Endothelial cell of umbilical vein (primary cell): ENCODE measurements around the gene KANSL1. TPM values are rescaled to one million over a fixed set of nuclear protein-coding genes. Genes with fewer than 3 reads are reported as not detected.

ENCODE experiments used
- BruUV-seq: library from RNA; stranded (reverse); fragments of 400-500 nt; replicated peaks from 2 replicates; lab custom pipeline; 2021; lab: Mats Ljungman, UMichigan
- CTCF ChIA-PET: fragments of 300-600, 350-600 bp; sonication (Branson Sonifier 250); formaldehyde crosslinking; loops from one replicate; lab custom pipeline; 2021; ENCODE audit warnings: antibody characterized with exemption, inconsistent platforms; lab: Charles Lee
- POLR2A ChIA-PET: fragments of 300-600, 350-600 bp; sonication (Branson Sonifier 250); formaldehyde crosslinking; loops from one replicate; lab custom pipeline; 2021; ENCODE audit warnings: antibody characterized with exemption, inconsistent platforms; lab: Charles Lee
- DNase-seq: peaks from one replicate; pipeline ENCODE4 v3.0.0-alpha.2; 2011; ENCODE audit warnings: low read depth, low spot score
- FAIRE-seq: peaks from 2 replicates; lab custom pipeline; 2011; peaks lifted over from hg19 to GRCh38; lab: Jason Lieb, UNC
- H2AFZ ChIP-seq: 2 replicates; pipeline ENCODE4 v1.6.0; 2012; ENCODE audit warnings: low read depth, low read length, control low read depth, inconsistent platforms
- H3K27ac ChIP-seq: 2 replicates; pipeline ENCODE4 v1.5.1; 2011; ENCODE audit warnings: low read depth, mild to moderate bottlenecking, control low read depth, low read length, moderate library complexity; ENCODE audit not compliant: insufficient read depth
- H3K27me3 ChIP-seq, 2 experiments: 2 replicates each; pipeline versions ENCODE4 v1.6.0 to v1.6.1; 2011; ENCODE audit warnings: low read length in 2 of 2, mixed read lengths in 1 of 2; ENCODE audit not compliant: control insufficient read depth in 2 of 2, insufficient read depth in 2 of 2
- H3K36me3 ChIP-seq, 2 experiments: 2 replicates in 1 of 2; 3 replicates in 1 of 2; pipeline ENCODE4 v1.5.1; 2011; ENCODE audit warnings: low read length in 2 of 2, mild to moderate bottlenecking in 1 of 2, moderate library complexity in 1 of 2; ENCODE audit not compliant: control insufficient read depth in 2 of 2, insufficient read depth in 2 of 2; ENCODE audit errors: extremely low read depth in 1 of 2
- H3K4me1 ChIP-seq: 3 replicates; pipeline ENCODE4 v1.5.1; 2011; ENCODE audit warnings: mild to moderate bottlenecking, low read length; ENCODE audit not compliant: control insufficient read depth, insufficient read depth; ENCODE audit errors: extremely low read depth
- H3K4me2 ChIP-seq: 2 replicates; pipeline ENCODE4 v1.6.1; 2011; ENCODE audit warnings: low read length, control low read depth, mixed read lengths; ENCODE audit not compliant: insufficient read depth
- H3K4me3 ChIP-seq, 3 experiments: fragments of 200-600 bp in 1 of 3; sonication (generic), shearing (Covaris generic) in 1 of 3; replicated peaks in 1 of 3; 2 replicates each; pipeline ENCODE4 v1.5.1; 2011 to 2016; ENCODE audit warnings: control low read depth in 3 of 3, low read length in 3 of 3, mild to moderate bottlenecking in 2 of 3, inconsistent platforms in 1 of 3, low read depth in 1 of 3, moderate library complexity in 1 of 3; ENCODE audit not compliant: insufficient read depth in 1 of 3
- H3K79me2 ChIP-seq: 2 replicates; pipeline ENCODE4 v1.6.0; 2012; ENCODE audit warnings: low read length, inconsistent platforms; ENCODE audit not compliant: control insufficient read depth, insufficient read depth
- H3K9ac ChIP-seq: replicated peaks from 2 replicates; pipeline ENCODE3; 2011; ENCODE audit warnings: low read length, control low read depth; ENCODE audit not compliant: insufficient read depth; ENCODE audit errors: extremely low read depth
- H3K9me1 ChIP-seq: replicated peaks from 3 replicates; pipeline ENCODE4 v1.6.0; 2011; ENCODE audit warnings: mild to moderate bottlenecking, low read length; ENCODE audit not compliant: control insufficient read depth, insufficient read depth; ENCODE audit errors: extremely low read depth
- H3K9me3 ChIP-seq: replicated peaks from 2 replicates; pipeline ENCODE4 v1.5.1; 2012; ENCODE audit warnings: low read length, inconsistent platforms; ENCODE audit not compliant: control insufficient read depth, insufficient read depth
- H4K20me1 ChIP-seq: replicated peaks from 2 replicates; pipeline ENCODE3; 2011; ENCODE audit warnings: mild to moderate bottlenecking, low read length; ENCODE audit not compliant: control insufficient read depth, insufficient read depth; ENCODE audit errors: extremely low read depth
- CTCF ChIP-seq, 2 donors: IDR thresholded peaks; 1 replicate in 1 of 2; 2 replicates in 1 of 2; pipeline ENCODE4 v1.5.1; 2011; ENCODE audit warnings: low read length in 2 of 2, mild to moderate bottlenecking in 2 of 2, moderate library complexity in 2 of 2, control low read depth in 1 of 2, inconsistent platforms in 1 of 2, low read depth in 1 of 2; ENCODE audit not compliant: insufficient read depth in 1 of 2; ENCODE audit errors: extremely low read depth in 1 of 2
- EZH2 ChIP-seq: IDR thresholded peaks from 2 replicates; pipeline ENCODE4 v1.6.1; 2012; ENCODE audit warnings: borderline replicate concordance, low read depth, mild to moderate bottlenecking, moderate library complexity, low read length, inconsistent platforms; ENCODE audit not compliant: severe bottlenecking
- FOS ChIP-seq: IDR thresholded peaks from 2 replicates; pipeline ENCODE4 v1.6.1; 2011; ENCODE audit warnings: mild to moderate bottlenecking, low read length, moderate library complexity, borderline replicate concordance; ENCODE audit not compliant: insufficient read depth
- GATA2 ChIP-seq: IDR thresholded peaks from 2 replicates; pipeline ENCODE4 v1.7.0; 2011; ENCODE audit warnings: low read depth, mild to moderate bottlenecking, moderate library complexity, mixed read lengths, low read length; ENCODE audit not compliant: insufficient read length, insufficient read depth
- JUN ChIP-seq: IDR thresholded peaks from 2 replicates; pipeline ENCODE4 v1.6.1; 2011; ENCODE audit warnings: borderline replicate concordance, low read depth; ENCODE audit not compliant: insufficient read length, insufficient read depth
- MAX ChIP-seq: IDR thresholded peaks from 2 replicates; pipeline ENCODE4 v1.6.1; 2011; ENCODE audit not compliant: insufficient read depth, insufficient read length
- MYC ChIP-seq: IDR thresholded peaks from one replicate; pipeline ENCODE4 v1.6.1; 2011; ENCODE audit warnings: mild to moderate bottlenecking, low read depth, low read length
- POLR2A ChIP-seq: IDR thresholded peaks from 2 replicates; pipeline ENCODE4 v1.6.1; 2012; ENCODE audit warnings: low read depth, mild to moderate bottlenecking, control low read depth, low read length
- POLR2AphosphoS5 ChIP-seq: IDR thresholded peaks from 2 replicates; pipeline ENCODE4 v1.6.1; 2012; ENCODE audit warnings: low read depth, mild to moderate bottlenecking, control low read depth, low read length, moderate library complexity; ENCODE audit not compliant: insufficient read depth
- dilution Hi-C: fragments of 300-500 bp; cut with MboI; formaldehyde crosslinking; loops from one replicate; pipeline ENCODE4 v1.15.0; 2019; ENCODE audit warnings: low sequenced_read_pairs; ENCODE audit not compliant: extremely low pct_ligation_motif_present
- intact Hi-C: fragments of 100-400 bp; cut with micrococcal nuclease; formaldehyde crosslinking; loops from one replicate; pipeline ENCODE4 v1.10.0; 2022
- polyA plus RNA-seq, 4 experiments: library from polyadenylated mRNA; depleted of rRNA in 3 of 4; stranded (reverse) in 3 of 4; unstranded in 1 of 4; fragments of >200 nt; gene quantifications; 2 replicates each; pipeline versions ENCODE4 v1.2.1 to v1.2.3, GENCODE V29; 2011 to 2012; ENCODE audit warnings: missing spikeins in 1 of 4
- total RNA-seq: library from RNA; stranded (reverse); gene quantifications from 2 replicates; pipeline ENCODE4 v1.2.3, GENCODE V29; 2021

Gene KANSL1
- total and polyA plus RNA-seq, 2 donors (not counting 3 experiments of a cell fraction or from before 2014, with no cell fraction given), result 29.1 to 74.0 TPM

GRCh38 chr17:46045639-46046038 lies 147.6 kb downstream of the KANSL1 start:
- TF ChIP-seq EZH2, result no peak
- TF ChIP-seq GATA2, result no peak
- no peak for TF ChIP-seq CTCF (IDR thresholded peaks at IDR 0.05; ENCODE audit: extremely low read depth in 1 of 2, insufficient read depth in 1 of 2, low read depth in 1 of 2, low read length in 2 of 2)
- TF ChIP-seq POLR2A, result no peak
- Histone ChIP-seq H3K4me3 (no peak overlapping the region), H4K20me1 (no peaks in the 10 kb centered on the region), H3K4me1 (peaks cover 9% of the 10 kb centered on the region), H3K79me2 (peaks cover 2% of the 10 kb centered on the region), H3K27ac (no peak overlapping the region), H2AFZ (no peak overlapping the region), H3K36me3 (peaks cover 10 to 15% of the 10 kb centered on the region in 2 experiments), H3K9me1 (no peaks in the 10 kb centered on the region), H3K4me2 (no peak overlapping the region), H3K9me3 (no peaks in the 10 kb centered on the region), H3K27me3 (no peaks in the 10 kb centered on the region), H3K9ac (no peak overlapping the region)
- BruUV-seq, result TSS peak; percentile 2
- intact Hi-C loops, result loop anchor here (2.0 kb wide), 1 partner anchor 15 kb away; no protein-coding TSS in a partner anchor
- DNase-seq, result no peak
- ChIA-PET CTCF (interaction anchor here (1.7 to 3.7 kb wide), 6 partner anchors 13 to 167 kb away, joined by 7 to 131 read pairs (median 62); partner anchors contain the start of gene KANSL1), POLR2A (interaction anchor here (0.5 kb wide), 1 partner anchor 166 kb away, joined by 3 read pairs; no protein-coding TSS in a partner anchor)
- no peak for FAIRE-seq
- dilution Hi-C loops, result no loop called here

GRCh38 chr17:46044989-46045388 lies 148.2 kb downstream of the KANSL1 start:
- dilution Hi-C loops, result no loop called here
- peaks cover 2% of the 10 kb centered on the region for H3K79me2 ChIP-seq
- no peaks in the 10 kb centered on the region for H3K27me3 ChIP-seq
- no peaks in the 10 kb centered on the region for H3K9me3 ChIP-seq
- H3K9me1 ChIP-seq, result no peaks in the 10 kb centered on the region
- no peak for FAIRE-seq
- no peak for DNase-seq
- CTCF ChIA-PET, result interaction anchor here (0.7 to 3.7 kb wide), 46 partner anchors 9 to 405 kb away, joined by 3 to 131 read pairs (median 5); partner anchors contain the start of gene KANSL1
- H3K4me3 ChIP-seq, result no peak overlapping the region
- POLR2A ChIA-PET, result interaction anchor here (0.7 to 1.1 kb wide), 2 partner anchors 142 to 168 kb away, joined by 3 read pairs; no protein-coding TSS in a partner anchor
- H3K27ac ChIP-seq, result no peak overlapping the region
- H3K4me1 ChIP-seq, result peaks cover 9% of the 10 kb centered on the region
- intact Hi-C loops, result loop anchor here (1.0 to 2.0 kb wide), 5 partner anchors 16 to 168 kb away; no protein-coding TSS in a partner anchor
- no peaks in the 10 kb centered on the region for H4K20me1 ChIP-seq
- no peak overlapping the region for H2AFZ ChIP-seq
- TF ChIP-seq JUN (no peak), FOS (no peak), POLR2A (no peak), GATA2 (no peak), MAX (no peak), POLR2AphosphoS5 (no peak), CTCF (IDR thresholded peaks at IDR 0.05; ENCODE audit: extremely low read depth in 1 of 2, insufficient read depth in 1 of 2, low read depth in 1 of 2, low read length in 2 of 2) (no peak), MYC (no peak), EZH2 (no peak)
- H3K4me2 ChIP-seq, result no peak overlapping the region
- peaks cover 6 to 9% of the 10 kb centered on the region in 2 experiments for H3K36me3 ChIP-seq
- no peak overlapping the region for H3K9ac ChIP-seq
- no TSS peak for BruUV-seq
